ENCODE data around the gene RFX1.
"Not testable (repeated sequence)": the region's sequence is repeated elsewhere in the genome, so short reads cannot be mapped to it uniquely, and the experiment has no call there.

The RFX1 gene

DNA sequence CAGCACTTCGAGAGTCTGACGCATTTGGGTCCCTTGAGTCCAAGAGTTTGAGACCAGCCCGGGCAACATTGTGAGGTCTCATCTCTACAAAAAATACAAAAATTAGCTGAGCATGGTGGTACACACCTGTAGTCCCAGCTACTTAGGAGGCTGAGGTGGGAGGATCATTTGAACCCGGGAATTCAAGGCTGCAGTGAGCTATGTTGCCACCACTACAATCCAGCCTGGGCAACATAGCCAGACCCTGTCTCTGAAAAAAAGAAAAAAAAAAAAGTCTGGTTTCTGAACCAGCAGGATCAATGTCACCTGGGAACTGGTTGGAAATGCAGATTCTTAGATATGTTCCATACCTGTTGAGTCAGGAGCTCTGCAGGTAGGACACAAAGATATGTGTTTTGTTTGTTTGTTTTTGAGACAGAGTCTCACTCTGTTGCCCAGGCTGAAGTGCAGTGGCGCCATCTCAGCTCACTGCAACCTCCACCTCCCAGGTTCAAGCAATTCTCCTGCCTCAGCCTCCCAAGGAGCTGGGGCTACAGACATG, 20.6 kb upstream of the RFX1 start:
- not testable (repeated sequence) for FAIRE-seq

DNA sequence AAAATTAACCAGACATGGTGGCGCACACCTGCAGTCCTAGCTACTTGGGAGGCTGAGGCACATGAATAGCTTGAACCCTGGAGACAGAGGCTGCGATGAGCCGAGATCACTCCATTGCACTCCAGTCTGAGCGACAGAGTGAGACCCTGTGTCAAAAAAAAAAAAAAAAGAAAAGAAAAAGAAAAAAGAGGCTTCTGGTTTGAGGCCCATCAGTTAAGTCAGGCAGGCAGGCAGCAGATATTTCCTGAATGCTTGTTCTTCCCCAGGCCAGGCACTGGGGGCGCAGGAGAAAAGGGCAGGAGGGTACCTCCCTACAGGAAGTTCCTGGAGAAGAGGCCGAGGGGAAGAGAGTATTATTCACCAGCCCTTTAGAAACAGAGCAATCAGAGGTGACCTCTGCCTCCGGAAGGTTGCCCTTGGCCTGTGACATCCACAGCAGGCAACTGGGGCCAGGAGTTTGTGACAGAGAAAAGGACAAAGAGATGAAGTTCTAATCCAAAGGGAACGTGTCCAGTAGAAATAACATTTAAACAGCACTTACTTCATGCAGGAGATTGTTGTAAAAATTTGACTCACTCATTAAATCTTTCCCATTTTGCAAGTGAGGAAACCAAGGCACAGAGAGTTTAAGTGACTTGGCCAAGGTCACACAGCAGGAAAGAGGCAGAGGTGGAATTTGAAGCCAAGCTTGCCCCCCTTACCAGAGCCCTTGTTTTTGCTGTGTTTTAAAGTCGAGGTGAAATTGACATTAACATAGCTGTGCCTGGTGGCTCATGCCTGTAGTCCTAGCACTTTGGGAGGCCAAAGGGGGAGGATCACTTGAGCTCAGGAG, 17.5 kb upstream of the RFX1 start:
- no peak for FAIRE-seq

DNA sequence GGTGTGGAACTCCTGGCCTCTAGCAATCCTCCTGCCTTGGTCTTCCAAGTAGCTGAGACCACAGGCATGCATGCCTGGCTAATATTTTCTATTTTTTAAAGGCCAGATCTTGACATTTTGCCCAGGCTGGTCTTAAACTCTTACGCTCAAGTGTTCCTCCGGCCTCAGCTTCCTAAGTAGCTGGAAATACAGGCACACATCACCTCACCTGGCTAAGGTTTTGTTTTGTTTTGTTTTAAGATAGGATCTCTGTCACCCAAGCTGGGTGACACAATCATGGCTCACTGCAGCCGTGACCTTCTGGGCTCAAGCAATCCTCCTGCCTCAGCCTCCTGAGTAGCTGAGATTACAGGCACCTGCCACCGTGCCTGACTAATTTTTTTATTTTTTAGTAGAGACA, 16.3 kb upstream of the RFX1 start:
- FAIRE-seq: no peak

GRCh38 chr19:14021474-14021873, 15.4 kb upstream of the RFX1 start:
- FAIRE-seq: no peak

DNA sequence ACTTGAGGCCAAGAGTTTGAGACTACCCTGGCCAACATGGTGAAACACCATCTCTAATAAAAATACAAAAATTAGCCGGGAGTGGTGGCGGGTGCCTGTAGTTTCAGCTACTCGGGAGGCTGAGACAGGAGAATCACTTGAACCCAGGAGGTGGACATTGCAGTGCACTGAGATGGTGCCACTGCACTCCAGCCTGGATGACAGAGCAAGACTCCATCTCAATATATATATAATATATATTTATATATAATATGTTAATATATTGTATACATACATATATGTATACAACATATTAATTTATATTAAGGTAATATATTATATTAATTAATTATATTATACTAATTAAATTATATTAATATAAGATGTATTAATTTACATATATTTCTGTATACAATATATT, 13.6 kb upstream of the RFX1 start:
- FAIRE-seq: not testable (repeated sequence)

DNA sequence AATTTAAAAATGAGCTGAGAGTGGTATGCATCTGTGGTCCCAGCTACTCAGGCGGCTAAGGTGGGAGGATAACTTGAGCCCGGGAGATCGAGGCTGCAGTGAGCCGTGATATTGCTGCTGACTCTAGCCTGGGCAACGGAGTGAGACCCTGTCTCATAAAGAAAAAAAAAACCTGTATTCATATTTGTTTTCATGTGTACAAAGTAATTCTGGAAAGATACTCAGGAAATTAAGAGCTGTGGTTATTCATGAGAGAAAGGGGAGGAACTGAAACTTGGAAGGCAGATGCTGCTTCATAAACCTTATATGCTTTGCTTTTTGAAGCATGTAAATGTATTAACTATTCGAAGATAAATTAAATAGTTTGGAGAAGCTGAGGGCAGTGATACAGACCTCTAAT, 13.0 kb upstream of the RFX1 start:
- FAIRE-seq: no peak

DNA sequence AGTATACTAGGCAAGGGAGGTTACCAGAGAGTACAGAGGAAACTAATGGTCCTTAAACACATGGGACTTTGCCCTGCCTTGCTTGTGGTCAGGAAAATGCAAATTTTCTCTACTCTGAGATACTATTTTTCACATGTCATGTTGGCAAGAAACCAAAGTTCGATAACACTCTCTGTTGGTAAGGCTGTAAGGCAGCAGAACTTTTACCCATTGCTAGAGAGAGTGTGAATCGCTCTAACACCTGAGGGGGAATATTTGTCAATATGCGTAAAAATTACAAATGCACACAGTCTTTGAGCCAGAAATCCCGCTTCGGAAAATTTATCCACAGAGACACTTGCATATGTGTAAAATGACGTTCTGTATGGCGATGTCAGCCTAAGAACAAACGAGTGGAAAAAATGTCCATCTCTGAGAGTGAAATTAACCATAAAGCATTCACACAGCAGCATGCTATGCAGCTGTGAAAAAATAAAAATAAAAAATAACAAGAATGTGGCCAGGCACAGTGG, 9.5 kb upstream of the RFX1 start:
- no peak for FAIRE-seq

- FAIRE-seq: no peak
Observed at GRCh38 chr19:14012378-14012915, 6.3 kb upstream of the RFX1 start.

GRCh38 chr19:14006766-14007562, 844 bp upstream of the RFX1 start:
- no peak for FAIRE-seq

- FAIRE-seq: no peak
Observed at GRCh38 chr19:14005349-14006084, 603 bp downstream of the RFX1 start.

DNA sequence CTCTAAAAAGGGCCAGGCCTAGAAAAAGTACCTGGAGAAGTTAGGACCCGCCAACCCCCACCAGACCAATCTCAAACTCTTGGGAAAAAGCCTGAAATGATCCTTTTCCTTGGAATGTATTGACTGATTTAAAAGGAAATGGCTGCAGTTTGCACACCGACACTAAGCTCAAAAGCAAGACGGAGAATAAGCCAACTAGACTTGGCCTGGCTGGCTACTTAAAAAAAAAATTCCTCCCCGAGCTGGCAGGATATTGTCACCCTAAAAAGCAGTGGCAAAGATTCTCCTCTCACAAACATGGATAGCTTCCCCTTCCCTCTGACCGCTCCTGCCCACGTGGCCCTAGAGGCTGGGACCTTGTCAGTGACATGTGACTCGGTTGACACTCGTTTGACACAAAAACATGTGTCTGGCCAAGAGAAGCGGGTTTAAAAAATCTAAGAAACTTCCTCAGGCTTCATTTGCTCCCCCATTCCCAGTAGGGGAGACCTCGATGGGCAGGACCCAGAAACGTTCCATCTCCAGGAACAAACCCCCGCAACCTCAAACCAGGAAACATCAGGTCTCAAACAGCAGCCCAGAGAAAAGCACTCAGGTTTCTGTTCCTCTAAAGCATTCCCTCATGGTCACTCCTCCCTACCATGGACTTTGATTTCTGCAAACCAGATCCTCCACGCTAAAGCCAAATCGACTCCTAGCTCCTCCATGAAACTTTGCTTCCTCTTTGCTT, 1.3 kb downstream of the RFX1 start:
- FAIRE-seq: no peak

DNA sequence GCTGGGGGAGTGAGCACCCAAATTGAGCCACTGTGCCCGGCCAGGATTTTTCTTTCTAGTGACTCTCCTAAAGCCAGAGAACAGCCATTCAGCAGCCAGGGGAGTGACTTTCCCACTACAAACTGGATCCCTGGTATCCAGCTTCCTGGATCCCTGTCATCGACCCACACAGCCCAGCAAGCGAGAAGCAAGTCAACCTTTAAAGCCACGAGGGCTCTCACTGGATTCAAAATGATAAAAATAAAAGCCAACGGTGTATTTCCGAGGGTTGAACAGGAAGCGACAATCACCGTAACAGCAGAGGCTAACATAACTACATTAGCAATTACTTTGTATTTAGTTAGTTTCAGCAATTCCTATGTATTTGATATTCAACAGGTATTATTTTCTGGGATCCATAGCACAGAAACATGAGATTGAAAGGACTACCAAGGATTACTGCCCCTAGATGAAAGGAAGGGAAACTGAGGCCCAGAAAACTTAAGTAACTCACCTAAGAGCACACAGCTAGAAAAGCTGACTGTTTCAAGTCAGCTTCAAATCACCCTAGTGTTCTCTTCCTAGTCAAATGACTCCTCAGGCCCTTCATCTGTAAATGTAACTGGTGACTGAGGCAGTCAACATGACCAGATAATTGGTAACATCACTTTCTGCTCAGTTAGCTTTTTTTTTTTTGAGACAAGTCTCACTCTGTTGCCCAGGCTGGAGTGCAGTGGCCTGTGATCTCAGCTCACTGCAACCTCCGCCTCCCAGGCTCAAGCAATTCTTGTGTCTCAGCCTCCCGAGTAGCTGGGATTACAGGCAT, 2.7 kb downstream of the RFX1 start:
- FAIRE-seq: no peak

- no peak for FAIRE-seq
Observed at GRCh38 chr19:14002571-14003250, 3.4 kb downstream of the RFX1 start.

- no peak for FAIRE-seq
Observed at GRCh38 chr19:14000691-14001375, 5.3 kb downstream of the RFX1 start.

- no peak for FAIRE-seq
Observed at GRCh38 chr19:13999085-13999484, 7.0 kb downstream of the RFX1 start.

GRCh38 chr19:13998426-13998825, 7.7 kb downstream of the RFX1 start:
- no peak for FAIRE-seq

- FAIRE-seq: no peak
Observed at GRCh38 chr19:13997631-13997962, 8.5 kb downstream of the RFX1 start.

GRCh38 chr19:13996928-13997630, 9.0 kb downstream of the RFX1 start:
- no peak for FAIRE-seq
